Measurements from ENCODE around the gene DDR1.
"Not testable (repeated sequence)": the region's sequence is repeated elsewhere in the genome, so short reads cannot be mapped to it uniquely, and the experiment has no call there.

The DDR1 gene

GRCh38 chr6:30907758-30908591 lies 23.7 kb downstream of the DDR1 start, which contains the start of gene GTF2H4:
Gene GTF2H4, plus strand, starts transcription at chr6:30908207.
- peaks cover 9% of the 10 kb centered on the region for H3K36me3 ChIP-seq (ENCODE audit: control insufficient read depth, insufficient read depth, low read length)

GRCh38 chr6:30908700-30909099 lies 24.4 kb downstream of the DDR1 start:
- Histone ChIP-seq H3K36me3 (ENCODE audit: control insufficient read depth, insufficient read depth, low read length) (peaks cover 9% of the 10 kb centered on the region), H3K27ac (ENCODE audit: low read depth, low read length) (no peak overlapping the region), H3K27me3 (ENCODE audit: control insufficient read depth, insufficient read depth, low read length) (no peaks in the 10 kb centered on the region), H3K4me1 (ENCODE audit: control insufficient read depth, insufficient read depth, low read length) (peaks cover 5% of the 10 kb centered on the region), H3K9ac (ENCODE audit: low read length) (peak overlapping the region; percentile 3), H3K4me3 (ENCODE audit: low read length) (peak overlapping the region; percentile 75)

More at GRCh38 chr6:30907758-30908591, 23.7 kb downstream of the DDR1 start, which contains the start of gene GTF2H4:
- H3K27me3 ChIP-seq (ENCODE audit: control insufficient read depth, insufficient read depth, low read length) = no peaks in the 10 kb centered on the region
- H3K9ac ChIP-seq (ENCODE audit: low read length) = peak within 1 kb of the TSS; percentile 3
- H3K4me3 ChIP-seq (ENCODE audit: low read length) = peak within 1 kb of the TSS; percentile 75
- H3K4me1 ChIP-seq (ENCODE audit: control insufficient read depth, insufficient read depth, low read length) = peaks cover 5% of the 10 kb centered on the region
- no peak within 1 kb of the TSS for H3K27ac ChIP-seq (ENCODE audit: low read depth, low read length)

GRCh38 chr6:30910473-30910872 lies 26.2 kb downstream of the DDR1 start:
- peaks cover 14% of the 10 kb centered on the region for H3K4me1 ChIP-seq (ENCODE audit: control insufficient read depth, insufficient read depth, low read length)
- H3K27ac ChIP-seq (ENCODE audit: low read depth, low read length); H3K36me3 ChIP-seq (ENCODE audit: control insufficient read depth, insufficient read depth, low read length); H3K27me3 ChIP-seq (ENCODE audit: control insufficient read depth, insufficient read depth, low read length); H3K4me3 ChIP-seq (ENCODE audit: low read length); H3K9ac ChIP-seq (ENCODE audit: low read length): not testable (repeated sequence)

- Histone ChIP-seq H3K4me1 (ENCODE audit: control insufficient read depth, insufficient read depth, low read length) (peaks cover 14% of the 10 kb centered on the region), H3K27ac (ENCODE audit: low read depth, low read length) (no peak overlapping the region), H3K36me3 (ENCODE audit: control insufficient read depth, insufficient read depth, low read length) (peaks cover 19% of the 10 kb centered on the region), H3K27me3 (ENCODE audit: control insufficient read depth, insufficient read depth, low read length) (no peaks in the 10 kb centered on the region), H3K4me3 (ENCODE audit: low read length) (peak overlapping the region; percentile 65), H3K9ac (ENCODE audit: low read length) (no peak overlapping the region)
These were observed 28.6 kb downstream of the DDR1 start for GRCh38 chr6:30912746-30913520.

GRCh38 chr6:30913721-30914075 lies 29.4 kb downstream of the DDR1 start:
- Histone ChIP-seq H3K27ac (ENCODE audit: low read depth, low read length) (peak overlapping the region; percentile 96), H3K36me3 (ENCODE audit: control insufficient read depth, insufficient read depth, low read length) (peaks cover 24% of the 10 kb centered on the region), H3K27me3 (ENCODE audit: control insufficient read depth, insufficient read depth, low read length) (no peaks in the 10 kb centered on the region), H3K4me3 (ENCODE audit: low read length) (peak overlapping the region; percentile 65), H3K4me1 (ENCODE audit: control insufficient read depth, insufficient read depth, low read length) (peaks cover 11% of the 10 kb centered on the region), H3K9ac (ENCODE audit: low read length) (no peak overlapping the region)

GRCh38 chr6:30914076-30914853 lies 29.9 kb downstream of the DDR1 start, which contains the start of gene VARS2:
Gene VARS2, plus strand, starts transcription at chr6:30914238. Its CDS starts 599 bp downstream, at chr6:30914837.
- Histone ChIP-seq H3K9ac (ENCODE audit: low read length) (peak within 1 kb of the TSS; percentile 94), H3K4me3 (ENCODE audit: low read length) (peak within 1 kb of the TSS; percentile 78), H3K4me1 (ENCODE audit: control insufficient read depth, insufficient read depth, low read length) (peaks cover 8% of the 10 kb centered on the region), H3K27ac (ENCODE audit: low read depth, low read length) (peak within 1 kb of the TSS; percentile 96), H3K36me3 (ENCODE audit: control insufficient read depth, insufficient read depth, low read length) (peaks cover 25% of the 10 kb centered on the region), H3K27me3 (ENCODE audit: control insufficient read depth, insufficient read depth, low read length) (no peaks in the 10 kb centered on the region)

- peak overlapping the region; percentile 78 for H3K4me3 ChIP-seq (ENCODE audit: low read length)
- H3K4me1 ChIP-seq (ENCODE audit: control insufficient read depth, insufficient read depth, low read length) = peaks cover 8% of the 10 kb centered on the region
- H3K27me3 ChIP-seq (ENCODE audit: control insufficient read depth, insufficient read depth, low read length) = no peaks in the 10 kb centered on the region
- peak overlapping the region; percentile 96 for H3K27ac ChIP-seq (ENCODE audit: low read depth, low read length)
- H3K9ac ChIP-seq (ENCODE audit: low read length) = peak overlapping the region; percentile 94
- peaks cover 33% of the 10 kb centered on the region for H3K36me3 ChIP-seq (ENCODE audit: control insufficient read depth, insufficient read depth, low read length)
These were observed 30.7 kb downstream of the DDR1 start for GRCh38 chr6:30914854-30915590.

GRCh38 chr6:30915591-30915946 lies 31.2 kb downstream of the DDR1 start:
- peaks cover 37% of the 10 kb centered on the region for H3K36me3 ChIP-seq (ENCODE audit: control insufficient read depth, insufficient read depth, low read length)
- H3K27me3 ChIP-seq (ENCODE audit: control insufficient read depth, insufficient read depth, low read length) = no peaks in the 10 kb centered on the region
- no peak overlapping the region for H3K9ac ChIP-seq (ENCODE audit: low read length)

GRCh38 chr6:30917041-30917440 lies 32.7 kb downstream of the DDR1 start:
- H3K9ac ChIP-seq (ENCODE audit: low read length) = no peak overlapping the region
- H3K27me3 ChIP-seq (ENCODE audit: control insufficient read depth, insufficient read depth, low read length) = no peaks in the 10 kb centered on the region
- peaks cover 41% of the 10 kb centered on the region for H3K36me3 ChIP-seq (ENCODE audit: control insufficient read depth, insufficient read depth, low read length)
- no peak overlapping the region for H3K4me3 ChIP-seq (ENCODE audit: low read length)
- H3K27ac ChIP-seq (ENCODE audit: low read depth, low read length) = no peak overlapping the region
- H3K4me1 ChIP-seq (ENCODE audit: control insufficient read depth, insufficient read depth, low read length) = peaks cover 8% of the 10 kb centered on the region

More at GRCh38 chr6:30915591-30915946, 31.2 kb downstream of the DDR1 start:
- Histone ChIP-seq H3K27ac (ENCODE audit: low read depth, low read length) (peak overlapping the region; percentile 96), H3K4me1 (ENCODE audit: control insufficient read depth, insufficient read depth, low read length) (peaks cover 8% of the 10 kb centered on the region), H3K4me3 (ENCODE audit: low read length) (peak overlapping the region; percentile 78)

- Histone ChIP-seq H3K27me3 (ENCODE audit: control insufficient read depth, insufficient read depth, low read length) (no peaks in the 10 kb centered on the region), H3K27ac (ENCODE audit: low read depth, low read length) (no peak overlapping the region), H3K9ac (ENCODE audit: low read length) (no peak overlapping the region), H3K36me3 (ENCODE audit: control insufficient read depth, insufficient read depth, low read length) (peaks cover 40% of the 10 kb centered on the region), H3K4me3 (ENCODE audit: low read length) (no peak overlapping the region), H3K4me1 (ENCODE audit: control insufficient read depth, insufficient read depth, low read length) (peaks cover 8% of the 10 kb centered on the region)
These were observed 33.2 kb downstream of the DDR1 start for GRCh38 chr6:30917487-30917886.

GRCh38 chr6:30918670-30919069 lies 34.4 kb downstream of the DDR1 start:
- Histone ChIP-seq H3K27ac (ENCODE audit: low read depth, low read length) (no peak overlapping the region), H3K9ac (ENCODE audit: low read length) (no peak overlapping the region), H3K4me3 (ENCODE audit: low read length) (no peak overlapping the region), H3K27me3 (ENCODE audit: control insufficient read depth, insufficient read depth, low read length) (no peaks in the 10 kb centered on the region), H3K4me1 (ENCODE audit: control insufficient read depth, insufficient read depth, low read length) (peaks cover 8% of the 10 kb centered on the region), H3K36me3 (ENCODE audit: control insufficient read depth, insufficient read depth, low read length) (peaks cover 49% of the 10 kb centered on the region)
